ENCODE measurements around the gene GOLGA7B.

GOLGA7B gene

DNA sequence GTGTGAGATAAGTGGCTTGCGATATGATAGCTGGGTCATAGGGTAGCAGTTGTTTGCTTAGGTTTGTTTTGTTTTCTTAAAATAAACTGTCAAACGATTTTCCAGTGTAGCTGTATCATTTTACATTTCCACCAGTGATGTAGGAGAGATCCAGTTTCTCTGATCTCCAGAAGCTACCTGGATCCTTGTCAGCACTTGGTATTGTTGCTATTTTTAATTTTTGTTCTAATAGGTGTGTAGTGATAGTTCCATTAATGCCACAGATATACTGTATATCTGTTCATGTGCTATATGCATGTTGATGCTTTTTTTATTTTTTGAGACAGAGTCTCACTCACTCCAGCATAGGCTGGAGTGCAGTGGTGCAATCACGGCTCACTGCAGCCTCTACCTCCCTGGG is 44.4 kb downstream of the GOLGA7B start:
- no peak for DNase-seq (ENCODE audit: low read depth in 2 of 2)

DNA sequence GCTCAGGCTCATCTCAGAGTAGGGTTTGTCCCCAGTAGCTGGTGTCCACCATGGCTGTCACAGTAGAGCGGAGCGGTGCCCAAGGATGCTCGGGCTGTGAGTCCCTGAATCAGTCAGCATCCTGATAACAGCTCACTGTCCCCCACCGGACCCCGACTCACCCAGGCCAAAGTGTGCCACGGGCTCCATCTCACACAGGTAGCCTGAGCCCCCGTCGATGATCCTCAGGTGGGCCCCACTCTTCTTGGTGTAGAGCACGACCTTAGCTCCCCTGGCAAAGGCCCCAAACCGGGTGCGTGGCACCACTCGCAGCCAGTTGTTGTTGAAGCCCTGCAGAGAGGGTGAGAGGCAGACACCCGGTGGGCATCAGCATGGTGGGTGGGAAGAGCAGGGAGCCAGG is 45.4 kb downstream of the GOLGA7B start:
- no peak for DNase-seq (ENCODE audit: low read depth in 2 of 2)

DNA sequence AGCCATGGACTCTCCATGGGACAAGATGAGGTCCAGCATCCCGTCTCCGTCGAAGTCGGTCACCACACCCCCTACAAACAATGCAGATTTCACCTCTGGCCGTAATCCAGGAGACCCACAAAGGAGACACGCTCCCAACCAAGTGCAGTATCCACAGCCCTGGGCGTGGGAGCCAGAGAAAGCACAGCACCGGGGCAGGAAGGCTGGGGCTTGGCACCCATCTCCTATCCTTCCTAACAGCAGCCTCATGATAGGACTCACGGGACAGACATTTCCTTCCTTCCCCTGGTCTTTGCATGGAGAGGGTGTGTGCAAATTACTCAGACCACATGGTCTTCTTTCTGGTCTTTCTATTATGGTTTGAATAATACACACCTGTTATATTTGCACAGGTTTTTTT is 46.3 kb downstream of the GOLGA7B start:
- no peak for DNase-seq (ENCODE audit: low read depth in 2 of 2)

DNA sequence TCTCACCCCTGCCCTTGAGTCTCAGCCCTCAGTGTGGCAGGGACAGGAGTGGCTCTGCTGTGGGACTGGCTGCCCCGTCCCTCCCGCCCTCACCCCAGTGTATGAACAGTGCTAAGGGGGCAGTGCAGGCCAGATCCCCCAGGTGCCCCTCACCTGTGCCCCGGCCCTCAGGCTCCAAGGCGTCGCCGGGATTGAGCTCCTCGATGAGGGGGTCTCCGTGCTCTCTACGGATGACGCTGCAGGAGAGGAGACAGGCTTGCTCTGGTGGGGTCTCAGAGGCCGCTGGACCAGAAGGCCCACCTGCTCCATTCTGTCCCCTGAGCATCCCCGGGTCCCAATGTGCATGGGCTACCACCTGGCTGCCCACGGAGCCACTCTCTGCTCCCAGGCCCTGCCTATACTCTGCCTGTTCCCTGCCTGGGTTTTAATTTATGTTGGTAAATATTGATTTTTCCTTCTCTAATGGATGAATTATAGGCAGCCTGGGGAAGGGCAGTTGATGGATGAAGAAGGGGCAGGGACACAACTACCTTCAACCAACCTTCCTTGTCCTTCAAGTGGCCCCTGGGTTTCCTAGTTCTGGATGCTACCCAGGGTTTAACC is 47.2 kb downstream of the GOLGA7B start:
- no peak for DNase-seq (ENCODE audit: low read depth in 2 of 2)

DNA sequence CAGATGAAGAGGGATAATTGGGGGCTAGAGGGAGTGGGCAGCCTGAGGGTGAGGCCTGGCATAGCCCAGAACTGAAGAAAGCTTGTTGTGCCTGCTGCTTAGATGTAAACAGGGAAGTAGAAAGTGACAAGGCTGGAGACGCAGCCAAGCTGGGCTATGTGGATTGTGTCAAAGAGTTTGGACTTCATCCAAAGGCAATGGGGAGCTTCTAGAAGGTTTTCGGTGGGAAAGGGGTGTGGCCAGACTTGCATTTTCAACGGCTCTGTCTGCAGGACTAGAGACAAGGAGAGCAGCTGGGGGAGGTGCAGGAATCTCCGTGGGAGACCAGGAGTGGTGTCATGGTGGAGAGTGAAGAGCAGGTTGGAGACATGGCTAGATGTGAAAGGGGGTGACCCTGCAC is 48.8 kb downstream of the GOLGA7B start:
- DNase-seq (ENCODE audit: low read depth in 2 of 2) = no peak

DNA sequence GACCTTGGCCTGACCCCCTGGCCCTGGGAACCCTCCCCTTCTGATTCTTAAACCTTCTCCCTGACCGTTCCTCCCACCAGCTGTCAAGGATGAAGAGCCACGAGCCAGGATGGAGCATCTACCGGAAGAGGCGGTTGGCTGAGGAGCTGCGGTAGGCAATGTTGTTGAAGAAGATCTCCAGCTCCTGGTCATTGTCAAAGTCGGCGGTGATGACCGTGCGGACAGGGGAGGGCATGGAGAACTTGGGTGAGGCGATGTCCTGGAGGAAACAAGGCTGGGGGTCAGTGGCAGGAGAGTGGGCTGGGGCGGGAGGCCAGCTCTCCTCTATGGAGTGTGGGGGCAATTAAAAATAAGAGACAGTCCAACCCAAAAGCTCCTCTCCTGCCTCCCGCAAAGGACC is 51.7 kb downstream of the GOLGA7B start:
- DNase-seq (ENCODE audit: low read depth in 2 of 2) = no peak

DNA sequence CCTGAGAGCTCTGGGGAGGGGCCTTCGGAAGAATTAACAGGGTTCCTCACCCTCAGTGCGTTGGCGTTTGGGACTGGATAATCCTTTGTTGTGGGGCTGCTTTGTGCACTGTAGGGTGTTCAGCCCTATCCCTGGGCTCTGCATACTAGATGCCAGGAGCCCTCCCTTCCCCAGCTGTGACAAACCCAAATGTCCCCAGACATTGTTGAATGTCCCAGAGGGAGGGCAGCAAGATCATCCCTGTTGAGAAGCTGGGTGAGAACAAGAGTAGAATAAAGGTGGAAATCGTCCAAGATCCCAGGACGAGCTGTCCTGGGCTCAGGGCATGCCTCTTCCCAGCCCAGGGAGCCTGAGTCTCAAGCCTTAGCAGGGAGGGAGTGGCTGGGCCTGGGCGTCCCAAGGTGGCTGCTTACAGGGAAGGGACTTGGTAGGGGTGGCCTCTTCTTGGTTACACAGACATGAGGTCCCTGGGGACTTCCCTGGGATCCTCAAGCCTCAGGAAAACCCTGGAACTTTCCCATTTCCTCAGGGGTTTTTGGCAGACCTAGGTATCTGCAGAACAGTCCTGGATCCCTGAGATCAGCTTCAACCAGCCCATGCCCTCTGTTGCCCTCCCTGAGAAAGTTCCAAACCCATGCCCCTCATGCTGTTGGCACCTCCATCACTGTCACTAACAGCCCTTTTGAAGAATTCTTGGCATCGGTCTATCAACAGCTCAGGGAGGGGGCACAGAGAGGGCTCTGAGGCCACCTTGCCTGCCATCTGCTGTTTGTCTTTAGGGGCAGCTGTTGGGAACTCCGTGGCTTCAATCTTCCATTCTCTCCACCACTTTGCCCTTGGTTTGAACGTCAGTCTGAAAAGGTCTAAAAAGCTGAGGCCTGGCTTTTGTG is 53.7 kb downstream of the GOLGA7B start:
- no peak for DNase-seq (ENCODE audit: low read depth in 2 of 2)

DNA sequence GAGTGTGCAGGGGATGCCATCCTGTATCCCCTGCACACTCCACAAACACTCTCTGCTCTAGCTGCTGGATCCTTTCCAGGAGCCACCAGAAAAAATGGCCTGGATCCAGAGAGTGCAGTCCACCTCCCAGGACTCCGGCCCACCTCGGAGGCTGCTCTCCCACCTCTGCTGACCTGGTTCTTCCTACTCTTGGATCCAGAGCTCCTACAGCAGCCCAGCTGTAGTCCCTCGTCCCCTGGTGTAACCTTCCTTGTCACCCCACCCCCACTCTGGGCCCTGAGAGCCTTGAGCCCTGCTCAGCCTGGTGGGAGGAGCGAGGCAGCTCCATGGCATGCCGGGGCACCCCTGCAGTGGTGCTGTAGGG is 54.4 kb downstream of the GOLGA7B start:
- no peak for DNase-seq (ENCODE audit: low read depth in 2 of 2)

DNA sequence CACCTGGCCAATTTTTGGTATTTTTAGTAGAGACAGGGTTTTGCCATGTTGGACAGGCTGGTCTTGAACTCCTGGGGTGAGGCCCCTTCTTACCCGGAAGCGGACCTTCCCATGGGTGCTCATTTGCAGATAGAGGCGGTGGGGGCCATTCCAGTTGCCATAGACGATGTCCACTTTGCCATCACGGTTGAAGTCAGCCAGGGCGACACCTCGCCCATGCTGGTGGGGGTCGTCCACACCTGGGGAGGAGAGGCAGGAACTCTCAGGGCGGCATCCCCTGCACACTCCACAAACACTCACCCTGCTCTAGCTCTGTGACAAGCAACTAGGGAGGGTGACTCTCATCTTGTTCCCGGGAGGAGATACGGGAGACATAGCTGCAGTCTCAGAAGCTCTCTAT is 54.9 kb downstream of the GOLGA7B start:
- no peak for DNase-seq (ENCODE audit: low read depth in 2 of 2)

DNA sequence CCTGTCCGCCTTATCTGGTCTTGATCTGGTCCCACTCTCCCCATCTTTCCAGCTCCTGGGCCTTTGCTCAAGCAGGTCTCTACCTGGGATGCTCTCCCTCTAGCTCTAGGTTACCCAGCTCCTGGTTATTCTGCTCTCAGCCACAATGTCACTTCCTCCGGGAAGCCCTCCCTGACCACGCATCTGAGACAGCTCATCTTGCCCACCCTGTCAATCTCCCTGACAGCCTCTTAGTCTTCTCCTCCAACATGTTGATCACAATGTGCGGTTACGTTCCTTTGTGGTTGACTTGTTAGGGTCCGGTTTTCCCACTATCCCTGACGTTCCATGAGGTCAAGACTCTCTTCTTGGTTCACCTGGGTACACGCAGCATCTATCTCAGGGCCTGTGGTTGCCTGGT is 55.6 kb downstream of the GOLGA7B start:
- no peak for DNase-seq (ENCODE audit: low read depth in 2 of 2)

DNA sequence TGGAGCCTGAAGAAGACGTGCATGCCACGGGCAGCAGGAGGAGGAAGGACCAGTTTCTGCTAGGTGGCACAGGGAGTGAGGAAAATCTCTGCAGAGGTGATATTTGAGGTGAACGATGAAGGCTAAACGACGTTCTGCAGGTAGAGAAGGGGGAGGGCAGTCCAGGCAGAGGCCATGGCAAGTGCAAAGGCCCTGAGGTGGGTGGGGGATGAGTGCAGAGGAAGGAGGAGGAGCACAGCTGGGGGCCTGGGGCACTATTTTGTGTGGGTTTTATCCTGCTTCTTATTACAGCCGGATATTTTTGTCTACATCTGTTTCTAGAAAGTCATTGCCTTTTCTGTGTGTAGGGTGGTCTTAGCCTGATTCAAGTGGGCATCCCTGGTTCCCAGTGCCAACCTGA is 57.6 kb downstream of the GOLGA7B start:
- DNase-seq (ENCODE audit: low read depth in 2 of 2) = no peak

DNA sequence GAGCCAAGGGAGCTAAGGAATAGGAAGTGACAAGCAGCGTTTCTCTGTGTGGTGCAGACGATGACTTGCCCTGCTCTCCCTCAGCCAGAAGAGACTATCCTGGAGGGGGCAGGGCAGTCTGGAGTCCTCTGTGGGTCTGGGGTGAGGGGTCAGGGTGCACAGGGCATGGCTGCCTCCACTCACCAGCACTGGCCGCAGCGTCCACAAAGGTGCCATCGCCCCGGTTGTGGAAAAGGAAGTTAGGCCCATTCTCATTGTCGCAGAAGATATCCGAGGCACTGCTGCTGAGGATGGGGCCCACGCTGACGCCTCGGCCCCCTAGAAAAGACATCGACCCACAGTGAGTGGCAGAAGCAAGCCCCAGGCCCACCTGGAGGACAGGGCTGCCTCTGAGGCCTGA is 58.2 kb downstream of the GOLGA7B start:
- DNase-seq (ENCODE audit: low read depth in 2 of 2) = no peak

DNA sequence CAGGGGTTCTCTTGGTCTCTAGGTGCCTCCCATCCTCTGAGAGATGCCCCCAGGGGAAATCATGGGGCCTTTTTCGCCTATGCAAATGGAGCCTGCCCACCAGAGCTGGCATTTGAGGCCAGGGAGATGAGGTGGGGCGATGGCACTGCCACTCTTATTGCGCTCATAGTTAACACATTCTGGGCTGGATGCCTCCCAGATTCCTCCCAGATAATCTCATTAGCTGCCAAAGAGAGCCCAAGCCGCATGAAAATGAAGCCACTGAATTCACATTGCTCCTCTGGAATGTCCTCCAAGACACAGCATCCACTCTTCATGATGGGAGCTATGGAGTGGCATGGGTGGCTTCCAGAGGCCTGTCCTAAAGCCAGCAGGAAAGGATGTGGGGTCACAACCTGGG is 61.0 kb downstream of the GOLGA7B start:
- no peak for DNase-seq (ENCODE audit: low read depth in 2 of 2)

DNA sequence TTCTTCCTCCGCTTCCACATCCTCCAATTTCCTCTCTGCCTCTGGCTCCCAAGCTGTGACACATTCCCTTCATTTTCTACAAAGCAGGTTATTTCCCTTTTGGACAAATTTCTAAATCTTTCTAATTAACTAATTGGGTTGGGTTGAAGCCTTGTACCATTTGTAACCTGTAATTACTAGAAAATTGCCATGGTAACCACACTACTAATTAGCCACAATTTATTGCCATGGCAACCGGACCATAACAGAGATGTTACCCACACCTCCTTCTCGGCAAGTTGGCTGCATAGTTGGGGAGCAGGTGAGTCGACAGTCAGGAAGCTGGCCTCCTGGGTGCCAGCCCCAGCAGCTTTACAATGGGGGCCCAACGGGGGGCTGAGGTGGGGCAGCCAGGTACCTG is 61.6 kb downstream of the GOLGA7B start:
- no peak for DNase-seq (ENCODE audit: low read depth in 2 of 2)

DNA sequence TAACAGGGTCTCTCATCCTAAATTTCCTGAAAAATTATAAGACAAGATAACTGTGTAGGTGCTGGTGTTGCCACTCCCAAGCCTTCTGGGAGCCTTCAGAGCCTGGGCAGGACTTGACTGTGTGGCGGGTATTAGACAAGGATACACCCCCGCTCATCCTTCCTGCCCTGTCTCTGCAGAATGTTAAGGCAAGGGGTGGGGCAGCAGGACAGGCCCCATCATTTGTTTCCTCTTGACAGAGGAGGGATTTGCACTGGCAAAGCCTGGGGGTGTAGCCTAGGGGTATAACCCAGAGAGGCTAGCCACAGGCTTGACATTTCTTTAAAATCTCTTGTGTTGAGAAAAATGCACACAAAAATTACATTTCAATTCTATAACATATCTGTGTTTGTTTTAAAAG is 63.5 kb downstream of the GOLGA7B start:
- DNase-seq (ENCODE audit: low read depth in 2 of 2) = no peak

DNA sequence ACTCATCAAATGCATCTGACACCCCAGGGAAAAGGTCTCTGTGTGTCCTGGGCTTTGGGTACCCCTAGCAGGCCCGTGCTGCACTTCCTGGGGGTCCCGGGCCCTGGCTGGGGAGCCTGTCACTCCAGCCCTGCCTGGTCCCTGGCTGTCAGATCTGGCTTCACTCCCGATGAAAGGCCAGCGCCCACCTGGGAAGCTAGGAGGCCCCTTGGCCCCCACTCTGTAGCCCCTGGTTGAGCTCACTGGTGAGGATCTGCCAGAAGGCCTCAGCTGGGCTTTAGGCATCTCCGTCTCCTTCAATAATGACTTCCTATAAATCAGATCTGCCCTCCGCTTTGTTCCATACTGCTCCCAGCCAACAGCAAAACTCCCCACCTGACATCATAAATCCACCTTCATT is 64.0 kb downstream of the GOLGA7B start:
- DNase-seq (ENCODE audit: low read depth in 2 of 2) = no peak

DNA sequence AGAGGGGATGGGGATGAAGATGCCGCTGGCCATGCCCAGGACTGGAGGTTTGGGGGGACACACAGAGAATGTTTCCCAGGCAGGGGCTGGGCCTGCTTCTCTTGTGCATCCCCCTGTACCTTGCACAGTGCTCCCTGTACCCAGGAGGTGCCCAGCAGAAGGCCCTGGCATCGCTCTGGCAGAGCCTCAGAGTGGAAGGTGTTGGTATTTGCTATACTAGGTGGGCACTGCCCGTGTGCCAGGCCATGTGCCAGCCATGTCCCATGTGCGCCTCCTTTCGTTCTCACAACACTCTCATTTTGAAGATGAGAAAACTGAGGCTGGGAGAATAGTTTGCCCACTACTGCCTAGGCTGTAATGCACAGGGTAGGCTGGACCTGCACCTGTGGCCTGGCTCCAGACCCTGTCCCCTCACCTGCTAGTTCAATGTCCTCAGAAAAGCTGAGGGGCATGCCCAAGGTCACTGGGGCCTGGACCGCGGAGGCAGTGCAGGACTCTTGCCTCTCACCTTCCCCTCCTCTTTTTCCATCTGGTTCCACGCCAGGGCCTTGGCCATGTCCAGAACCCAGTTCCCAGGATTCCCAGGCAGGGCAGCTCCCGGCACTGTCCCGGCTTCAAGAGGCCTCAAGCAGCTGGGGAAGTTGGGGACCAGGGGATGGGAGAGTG is 64.7 kb downstream of the GOLGA7B start:
- no peak for DNase-seq (ENCODE audit: low read depth in 2 of 2)

DNA sequence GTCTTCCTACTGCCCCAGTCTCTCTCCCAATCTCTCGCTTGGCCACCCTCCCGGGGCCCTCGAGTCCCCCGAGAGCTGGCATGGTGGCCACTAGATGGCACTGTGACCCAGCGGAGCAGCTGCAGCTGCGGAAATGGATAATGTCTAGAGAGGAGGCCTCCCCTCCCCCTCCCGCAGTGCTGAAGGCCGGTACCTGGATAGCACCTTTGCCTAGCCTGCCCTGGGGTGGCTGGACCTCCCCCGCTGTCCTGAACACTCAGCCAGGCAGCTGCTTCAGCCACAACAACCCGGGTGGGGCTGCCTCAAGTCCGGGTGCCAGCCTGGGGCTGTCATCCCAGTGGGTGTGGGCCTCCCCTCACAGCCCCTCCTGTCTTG is 65.2 kb downstream of the GOLGA7B start:
- peak; percentile 37 to 41 for DNase-seq (ENCODE audit: low read depth in 2 of 2)

DNA sequence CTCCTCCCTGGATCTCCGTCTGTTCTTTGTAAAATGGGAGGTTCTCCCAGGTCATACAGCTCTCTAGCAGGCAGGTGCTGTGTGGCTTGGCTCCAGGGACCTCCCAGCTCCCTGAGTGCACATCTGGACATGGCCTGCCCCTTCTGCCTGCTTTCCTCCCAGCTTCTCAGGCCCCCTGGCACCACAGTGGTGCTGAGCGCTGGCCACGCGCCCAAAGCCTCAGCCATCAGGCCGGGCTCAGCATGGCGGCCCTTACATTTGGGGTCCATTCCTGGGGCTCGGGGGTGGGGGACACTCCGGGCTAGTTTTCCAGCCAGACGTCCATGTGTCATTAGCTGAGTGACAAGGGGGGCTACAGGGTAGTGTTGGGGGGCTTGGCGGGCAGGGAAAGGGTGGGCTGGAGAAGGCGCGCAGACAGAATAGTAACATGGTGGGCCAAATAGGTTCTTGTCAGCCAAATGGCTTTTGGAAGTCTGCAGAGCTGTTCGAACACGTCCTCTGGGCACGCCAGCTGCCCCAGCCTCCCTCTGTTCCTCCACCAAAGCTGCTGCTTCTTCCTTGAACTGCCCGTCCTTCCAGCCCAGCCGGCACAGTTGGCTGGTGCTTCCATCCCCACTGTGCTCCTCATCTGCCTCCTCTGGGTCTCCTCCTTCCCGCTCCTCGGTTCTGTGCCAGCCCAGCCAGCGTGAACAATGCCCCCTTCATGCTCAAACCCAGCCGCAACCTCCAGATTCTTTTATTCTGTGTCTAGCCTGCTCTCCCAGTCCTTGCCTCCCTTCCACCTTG is 65.9 kb downstream of the GOLGA7B start:
- DNase-seq (ENCODE audit: low read depth in 2 of 2) = no peak

DNA sequence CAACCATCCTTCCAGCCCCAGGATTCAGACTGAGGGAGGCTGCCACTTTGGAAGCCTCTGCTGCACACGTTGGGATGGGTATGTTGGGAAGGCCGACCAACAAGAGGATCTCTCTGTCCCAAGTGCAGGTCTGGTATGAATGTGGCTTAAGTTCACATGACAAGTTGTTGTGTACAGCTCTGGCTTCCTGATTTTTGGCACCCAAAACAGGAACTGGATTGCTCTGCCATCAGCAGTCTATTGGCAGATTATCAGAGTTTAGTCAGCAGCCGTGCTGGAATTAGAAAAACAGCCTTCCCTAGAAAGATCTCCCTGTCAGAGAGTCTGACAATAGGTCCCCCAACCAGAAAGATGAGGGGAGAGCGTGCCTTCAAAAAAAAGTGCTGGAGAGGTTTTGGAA is 66.9 kb downstream of the GOLGA7B start:
- no peak for DNase-seq (ENCODE audit: low read depth in 2 of 2)

DNA sequence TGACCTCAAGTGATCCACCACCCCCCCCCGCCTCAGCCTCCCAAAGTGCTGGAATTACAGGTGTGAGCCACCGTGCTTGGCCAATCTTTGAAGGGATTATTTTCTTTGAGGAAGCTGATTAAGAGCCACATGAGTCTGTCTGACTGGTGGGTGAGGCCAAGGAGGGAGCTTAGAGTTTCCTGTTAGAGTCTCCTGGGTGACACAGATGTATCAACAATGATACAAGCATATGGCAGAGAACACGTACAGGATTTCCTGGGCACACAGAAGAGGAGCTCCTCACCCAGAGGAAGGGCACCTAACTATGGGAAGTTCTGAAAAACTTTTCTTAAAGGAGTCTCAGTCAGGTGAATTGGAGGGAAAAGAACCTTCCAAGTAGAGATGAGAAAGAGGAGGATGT is 69.4 kb downstream of the GOLGA7B start:
- DNase-seq (ENCODE audit: low read depth in 2 of 2) = no peak

DNA sequence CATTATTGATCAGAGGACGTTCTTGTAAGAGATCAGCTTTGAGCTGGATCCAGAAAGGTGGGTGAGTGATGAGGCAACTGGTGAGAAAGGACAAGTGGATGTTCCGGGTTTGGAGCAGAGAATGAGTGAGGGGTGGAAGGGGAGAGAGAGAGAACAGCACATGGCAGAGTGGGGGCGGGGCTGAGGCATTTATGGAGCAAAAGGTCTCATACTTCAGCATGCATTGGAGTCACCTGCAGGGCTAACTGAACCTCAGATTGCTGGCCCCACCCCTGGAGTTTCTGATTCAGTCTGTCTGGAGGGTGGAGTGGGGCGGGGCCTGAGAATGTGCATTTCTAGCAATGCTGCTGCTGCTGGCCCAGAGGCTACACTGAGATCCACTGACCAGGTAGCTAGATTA is 71.2 kb downstream of the GOLGA7B start:
- no peak for DNase-seq (ENCODE audit: low read depth in 2 of 2)

Data from activated CD8-positive, alpha-beta memory T cell treated with anti-CD3 and anti-CD28 coated beads for 4 hours (primary cell).